Nephron (organoid): ENCODE data around the gene UBAC2.

Experiments used
- H3K27ac Mint-ChIP-seq, 3 experiments: 2 replicates each; pipeline ENCODE4 v1.8.0; 2020; ENCODE audit warnings: mixed read lengths in 3 of 3, mild to moderate bottlenecking in 2 of 3, moderate library complexity in 1 of 3
- H3K27me3 Mint-ChIP-seq: 2 replicates; pipeline ENCODE4 v1.8.0; 2021; ENCODE audit warnings: low read depth, mild to moderate bottlenecking, moderate library complexity, mixed read lengths
- H3K36me3 Mint-ChIP-seq: 2 replicates; pipeline ENCODE4 v1.8.0; 2020; ENCODE audit warnings: low read depth, mixed read lengths
- H3K4me1 Mint-ChIP-seq: 2 replicates; pipeline ENCODE4 v1.8.0; 2020; ENCODE audit warnings: mixed read lengths
- H3K4me3 Mint-ChIP-seq, 3 experiments: 2 replicates each; pipeline ENCODE4 v1.8.0; 2020; ENCODE audit warnings: mild to moderate bottlenecking in 3 of 3, mixed read lengths in 3 of 3, moderate library complexity in 2 of 3
- H3K9me3 Mint-ChIP-seq: 2 replicates; pipeline ENCODE4 v1.8.0; 2020; ENCODE audit warnings: mixed read lengths
- TF ChIP-seq, protein P1 (sequence below), 3 experiments: fragments of 200-600 bp; sonication (generic); IDR thresholded peaks; one replicate each; pipeline ENCODE4 v1.5.0; 2021; ENCODE audit warnings: antibody characterized with exemption in 3 of 3; ENCODE audit not compliant: unreplicated experiment in 3 of 3

UBAC2 gene

DNA sequence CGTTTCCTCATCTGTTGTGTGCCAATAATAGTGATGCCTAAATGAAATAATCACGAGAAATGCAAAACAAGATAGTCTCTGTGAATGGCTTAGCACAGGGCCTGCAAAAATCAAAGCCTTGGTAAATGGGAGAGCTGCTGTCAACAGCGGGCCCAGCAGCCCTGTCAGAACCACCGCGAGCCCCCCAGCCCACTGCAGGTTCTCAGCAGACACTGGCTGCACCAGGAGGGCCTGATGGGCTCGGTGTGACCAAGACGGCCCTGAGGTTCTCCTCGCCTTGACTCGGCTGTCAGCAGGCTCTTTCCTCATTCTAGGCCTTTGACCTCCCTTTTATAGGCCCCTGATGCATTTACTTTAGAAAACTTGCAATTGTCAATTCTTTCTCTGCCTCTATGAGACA is 197.4 kb downstream of the UBAC2 start:
- Mint-ChIP-seq H3K9me3 (peaks cover 6% of the 10 kb centered on the region), H3K27me3 (peaks cover 4% of the 10 kb centered on the region), H3K4me1 (no peaks in the 10 kb centered on the region), H3K36me3 (no peaks in the 10 kb centered on the region), H3K27ac (no peak overlapping the region), H3K4me3 (no peak overlapping the region)
- TF ChIP-seq, protein P1, sequence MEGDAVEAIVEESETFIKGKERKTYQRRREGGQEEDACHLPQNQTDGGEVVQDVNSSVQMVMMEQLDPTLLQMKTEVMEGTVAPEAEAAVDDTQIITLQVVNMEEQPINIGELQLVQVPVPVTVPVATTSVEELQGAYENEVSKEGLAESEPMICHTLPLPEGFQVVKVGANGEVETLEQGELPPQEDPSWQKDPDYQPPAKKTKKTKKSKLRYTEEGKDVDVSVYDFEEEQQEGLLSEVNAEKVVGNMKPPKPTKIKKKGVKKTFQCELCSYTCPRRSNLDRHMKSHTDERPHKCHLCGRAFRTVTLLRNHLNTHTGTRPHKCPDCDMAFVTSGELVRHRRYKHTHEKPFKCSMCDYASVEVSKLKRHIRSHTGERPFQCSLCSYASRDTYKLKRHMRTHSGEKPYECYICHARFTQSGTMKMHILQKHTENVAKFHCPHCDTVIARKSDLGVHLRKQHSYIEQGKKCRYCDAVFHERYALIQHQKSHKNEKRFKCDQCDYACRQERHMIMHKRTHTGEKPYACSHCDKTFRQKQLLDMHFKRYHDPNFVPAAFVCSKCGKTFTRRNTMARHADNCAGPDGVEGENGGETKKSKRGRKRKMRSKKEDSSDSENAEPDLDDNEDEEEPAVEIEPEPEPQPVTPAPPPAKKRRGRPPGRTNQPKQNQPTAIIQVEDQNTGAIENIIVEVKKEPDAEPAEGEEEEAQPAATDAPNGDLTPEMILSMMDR (IDR thresholded peaks at IDR 0.05; ENCODE audit: unreplicated experiment in 3 of 3): no peak

DNA sequence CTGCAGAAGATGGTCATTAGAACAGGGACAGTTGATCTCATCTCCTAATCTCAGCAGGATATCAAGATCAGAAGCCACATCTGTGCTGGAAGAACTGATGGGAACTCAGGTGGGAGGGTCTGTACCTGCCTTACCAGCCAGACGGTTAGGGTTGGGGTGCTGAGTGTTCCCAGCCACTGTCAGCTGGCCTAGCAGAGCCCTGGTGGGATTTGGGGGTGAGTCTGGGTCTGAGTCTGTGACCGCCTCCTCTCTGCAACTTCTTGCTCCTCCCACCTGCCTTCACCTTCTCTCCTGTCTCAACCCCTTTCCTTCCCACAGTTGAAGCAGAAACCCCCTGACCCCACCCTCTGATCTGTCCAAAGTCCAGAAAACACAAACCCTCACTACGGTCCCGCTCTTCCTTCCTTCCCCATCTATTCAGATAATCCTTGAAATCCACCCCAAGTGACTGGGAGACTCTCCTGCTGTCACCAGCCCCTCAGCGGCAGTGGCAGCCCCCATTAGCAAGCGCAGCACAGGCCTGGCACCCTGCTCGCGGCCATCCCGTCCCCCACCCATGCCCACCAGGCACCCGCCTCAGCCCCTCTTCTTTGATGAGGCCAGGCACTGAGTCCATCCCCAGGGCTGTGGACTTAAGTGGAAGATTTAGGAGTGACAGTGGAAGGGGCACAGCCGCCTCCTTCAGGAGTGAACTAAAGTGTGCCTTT is 198.4 kb downstream of the UBAC2 start:
- Mint-ChIP-seq H3K4me1 (no peaks in the 10 kb centered on the region), H3K9me3 (peaks cover 6% of the 10 kb centered on the region), H3K27me3 (peaks cover 10% of the 10 kb centered on the region), H3K27ac (no peak overlapping the region), H3K4me3 (no peak overlapping the region), H3K36me3 (no peaks in the 10 kb centered on the region)
- TF ChIP-seq, protein P1 (IDR thresholded peaks at IDR 0.05; ENCODE audit: unreplicated experiment in 3 of 3): no peak

GRCh38 chr13:99399623-99399974 is 198.9 kb downstream of the UBAC2 start:
- Mint-ChIP-seq H3K27ac (no peak overlapping the region), H3K4me1 (no peaks in the 10 kb centered on the region), H3K4me3 (no peak overlapping the region), H3K27me3 (peaks cover 10% of the 10 kb centered on the region), H3K36me3 (no peaks in the 10 kb centered on the region), H3K9me3 (peaks cover 6% of the 10 kb centered on the region)
- TF ChIP-seq, protein P1 (IDR thresholded peaks at IDR 0.05; ENCODE audit: unreplicated experiment in 3 of 3): no peak

DNA sequence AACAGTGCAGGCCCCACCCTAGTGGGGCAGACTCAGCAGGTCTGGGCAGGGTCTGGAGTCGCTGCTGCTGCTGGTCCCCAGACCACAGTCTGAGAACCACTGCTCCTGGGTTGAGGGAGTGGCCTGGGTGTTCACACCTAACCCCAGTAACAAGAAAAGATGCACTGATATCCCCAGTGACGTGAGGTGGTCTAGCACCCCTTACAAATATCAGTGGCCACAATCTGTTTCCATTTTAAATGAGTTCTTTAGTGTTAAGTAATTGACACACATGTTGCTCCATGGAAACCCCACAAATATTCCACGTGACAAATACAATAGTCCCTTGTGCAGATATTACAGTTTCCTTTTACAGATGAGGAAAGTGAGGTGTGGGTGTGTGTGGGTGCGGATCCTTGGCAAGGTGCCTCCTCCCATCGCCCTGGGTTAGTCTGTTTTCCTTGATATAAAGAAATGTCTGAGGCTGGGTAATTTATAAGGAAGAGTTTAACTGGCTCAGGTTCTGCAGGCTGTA is 202.9 kb downstream of the UBAC2 start:
- no peak overlapping the region for H3K27ac Mint-ChIP-seq
- TF ChIP-seq, protein P1 (IDR thresholded peaks at IDR 0.05; ENCODE audit: unreplicated experiment in 3 of 3): no peak
- no peaks in the 10 kb centered on the region for H3K36me3 Mint-ChIP-seq
- peaks cover 8% of the 10 kb centered on the region for H3K9me3 Mint-ChIP-seq
- H3K4me3 Mint-ChIP-seq: no peak overlapping the region
- H3K27me3 Mint-ChIP-seq: peaks cover 10% of the 10 kb centered on the region
- no peaks in the 10 kb centered on the region for H3K4me1 Mint-ChIP-seq

DNA sequence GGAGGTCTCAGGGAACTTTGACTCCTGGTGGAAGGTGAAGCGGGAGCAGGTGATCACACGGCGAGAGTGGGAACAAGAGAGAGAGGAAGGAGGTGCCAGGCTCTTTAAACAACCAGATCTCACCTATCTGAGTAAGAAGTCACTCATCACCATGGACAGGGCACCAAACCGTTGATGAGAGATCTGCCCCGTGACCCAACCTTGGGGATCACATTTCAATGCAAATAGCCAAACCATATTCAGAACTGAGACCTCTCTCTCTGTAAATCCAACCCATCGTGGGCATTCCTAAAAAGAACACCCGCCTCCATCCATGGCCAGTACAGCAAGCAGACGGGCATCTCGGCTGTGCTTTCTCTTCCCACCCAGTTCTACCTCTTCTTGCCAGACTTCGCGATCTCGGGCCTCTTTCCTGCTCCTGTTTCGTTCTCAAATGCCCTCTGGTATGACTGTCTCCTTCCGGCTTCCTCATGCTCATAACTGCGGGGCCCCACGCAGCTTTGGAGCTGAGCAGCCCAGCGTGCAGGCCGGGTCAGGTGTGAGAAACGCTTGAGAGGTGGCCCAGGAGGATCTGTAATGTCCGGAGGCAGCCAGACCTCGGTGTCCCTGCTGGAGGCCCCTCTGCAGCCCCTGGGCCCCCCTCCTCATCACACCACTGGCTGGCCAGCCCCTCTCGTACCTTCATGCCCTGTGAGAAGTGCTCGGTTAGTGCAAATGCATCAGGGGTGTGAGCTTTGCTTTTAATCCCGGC is 203.5 kb downstream of the UBAC2 start:
- no peak overlapping the region for H3K4me3 Mint-ChIP-seq
- H3K4me1 Mint-ChIP-seq: no peaks in the 10 kb centered on the region
- peaks cover 8% of the 10 kb centered on the region for H3K9me3 Mint-ChIP-seq
- TF ChIP-seq, protein P1 (IDR thresholded peaks at IDR 0.05; ENCODE audit: unreplicated experiment in 3 of 3): no peak
- peaks cover 10% of the 10 kb centered on the region for H3K27me3 Mint-ChIP-seq
- H3K36me3 Mint-ChIP-seq: no peaks in the 10 kb centered on the region
- H3K27ac Mint-ChIP-seq: no peak overlapping the region
